OCI-LY3 (cell line): ENCODE data around the gene RSAD2.

Source experiments
- CTCF ChIP-seq: fragments of 200-600, 300-600 bp; sonication (generic); IDR thresholded peaks from 2 replicates; pipeline ENCODE4 v1.5.1; 2014; ENCODE audit warnings: antibody characterized with exemption, low read length, low read depth
- EZH2phosphoT487 ChIP-seq: fragments of 200-600 bp; shearing (Covaris generic); IDR thresholded peaks from 2 replicates; pipeline ENCODE4 v1.6.1; 2018; ENCODE audit warnings: antibody characterized with exemption, mixed run types, low read depth

GRCh38 chr2:6866275-6866671 lies 11.3 kb upstream of the RSAD2 start:
- TF ChIP-seq CTCF (no peak), EZH2phosphoT487 (no peak)
